ENCODE measurements around the gene DUSP22.
"Not testable (repeated sequence)": the region's sequence is repeated elsewhere in the genome, so short reads cannot be mapped to it uniquely, and the experiment has no call there.

DUSP22 gene

DNA sequence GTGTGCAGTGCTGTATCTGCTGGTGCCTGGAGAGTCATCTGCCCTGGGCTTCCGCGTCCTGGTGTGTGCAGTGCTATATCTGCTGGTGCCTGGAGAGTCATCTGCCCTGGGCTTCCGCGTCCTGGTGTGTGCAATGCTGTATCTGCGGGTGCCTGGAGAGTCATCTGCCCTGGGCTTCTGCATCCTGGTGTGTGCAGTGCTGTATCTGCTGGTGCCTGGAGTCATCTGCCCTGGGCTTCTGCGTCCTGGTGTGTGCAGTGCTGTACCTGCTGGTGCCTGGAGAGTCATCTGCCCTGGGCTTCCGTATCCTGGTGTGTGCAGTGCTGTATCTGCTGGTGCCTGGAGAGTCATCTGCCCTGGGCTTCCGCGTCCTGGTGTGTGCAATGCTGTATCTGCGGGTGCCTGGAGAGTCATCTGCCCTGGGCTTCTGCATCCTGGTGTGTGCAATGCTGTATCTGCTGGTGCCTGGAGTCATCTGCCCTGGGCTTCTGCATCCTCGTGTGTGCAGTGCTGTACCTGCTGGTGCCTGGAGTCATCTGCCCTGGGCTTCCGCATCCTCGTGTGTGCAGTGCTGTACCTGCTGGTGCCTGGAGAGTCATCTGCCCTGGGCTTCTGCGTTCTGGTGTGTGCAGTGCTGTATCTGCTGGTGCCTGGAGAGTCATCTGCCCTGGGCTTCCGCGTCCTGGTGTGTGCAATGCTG, 33.0 kb downstream of the DUSP22 start:
- not testable (repeated sequence) for DNase-seq

- DNase-seq: not testable (repeated sequence)
These were observed 33.8 kb downstream of the DUSP22 start for GRCh38 chr6:326066-326465.

- no peak for DNase-seq
These were observed 34.7 kb downstream of the DUSP22 start for GRCh38 chr6:326896-327537.

DNA sequence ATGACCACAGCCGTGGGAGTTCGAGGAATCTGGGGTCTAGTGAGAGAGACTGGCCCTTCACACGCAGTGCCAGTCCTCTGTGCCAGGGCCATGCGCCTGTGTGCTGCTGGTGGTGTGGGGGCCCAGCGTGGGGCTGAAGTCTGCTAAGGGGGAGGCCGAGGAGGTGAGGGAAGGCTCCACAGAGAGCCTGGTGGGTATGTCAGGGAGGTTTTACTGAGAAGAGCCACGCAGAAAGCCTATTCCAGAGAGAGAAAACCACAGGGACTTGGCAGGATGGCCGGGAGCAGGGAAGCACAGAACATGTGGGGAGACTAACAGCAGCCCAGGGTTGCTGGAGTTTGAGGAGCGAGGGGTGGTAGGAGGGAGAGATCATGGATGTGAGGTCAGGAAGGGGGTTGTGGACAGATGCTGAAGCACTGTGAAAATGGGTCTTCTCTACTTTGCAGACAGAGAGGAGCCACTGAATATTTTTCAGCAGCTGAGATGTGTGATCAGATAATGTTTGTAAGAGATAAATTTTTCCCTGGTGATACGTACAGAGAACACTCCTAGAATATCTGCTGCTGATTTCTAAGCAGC, 35.3 kb downstream of the DUSP22 start:
- no peak for DNase-seq

GRCh38 chr6:328136-328670, 35.9 kb downstream of the DUSP22 start:
- no peak for DNase-seq

DNA sequence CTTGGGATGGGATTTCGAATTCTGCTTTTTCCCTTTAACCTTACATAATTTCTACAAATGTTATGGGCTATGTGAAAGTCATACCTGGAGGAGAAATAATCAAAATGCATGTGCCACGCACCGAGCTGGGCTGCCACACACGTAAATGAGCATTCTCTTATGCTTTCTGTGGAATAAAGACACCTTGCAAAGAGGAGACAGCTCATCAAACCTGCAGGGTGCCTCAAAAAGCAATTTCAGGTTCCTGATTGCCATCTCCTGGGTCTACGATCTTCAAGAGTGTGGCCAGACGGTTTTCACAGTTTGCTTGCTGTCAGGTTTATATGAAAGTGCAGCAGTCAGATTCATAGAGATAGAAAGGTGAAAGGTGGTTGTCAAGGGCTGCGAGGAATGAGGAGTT, 36.6 kb downstream of the DUSP22 start:
- DNase-seq: no peak

DNA sequence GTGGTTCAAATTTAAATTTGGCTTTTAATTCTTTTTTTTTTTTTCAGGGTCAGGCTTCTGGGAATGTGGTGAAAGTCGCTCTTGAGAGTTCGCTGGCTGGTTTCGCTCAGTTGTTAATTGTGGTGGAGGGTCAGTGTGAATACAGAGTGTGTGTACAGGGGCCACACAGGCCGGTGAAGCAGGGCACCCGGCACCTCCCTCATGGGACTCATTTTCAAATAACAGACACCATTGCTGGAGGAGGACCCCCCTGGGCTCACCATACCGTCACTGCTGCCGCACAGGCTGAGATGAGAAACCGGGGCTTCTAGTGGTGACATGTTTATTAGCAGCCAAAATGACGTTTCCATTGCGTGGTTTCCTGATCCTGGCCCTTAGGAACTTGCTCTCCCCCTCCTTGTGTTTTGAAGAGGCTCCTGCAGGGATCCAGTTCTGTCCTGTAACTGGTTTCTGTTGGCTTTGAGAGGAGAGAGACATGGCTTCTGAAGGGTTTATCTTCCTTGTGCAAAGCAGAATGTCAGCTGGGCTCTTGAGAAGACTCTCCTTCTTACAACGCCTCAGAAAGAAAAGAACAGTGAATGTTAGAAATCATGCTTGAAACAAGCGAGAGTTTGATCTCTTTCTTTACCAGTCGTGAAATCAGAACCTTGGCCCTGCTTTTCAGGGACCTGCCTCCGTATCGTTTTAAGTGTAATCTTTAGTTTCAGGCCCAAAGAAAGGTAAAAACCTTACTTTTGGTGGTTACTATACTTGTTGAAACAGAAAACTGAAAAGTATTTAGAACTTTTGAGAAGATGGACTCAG, 37.8 kb downstream of the DUSP22 start:
- no peak for DNase-seq

DNA sequence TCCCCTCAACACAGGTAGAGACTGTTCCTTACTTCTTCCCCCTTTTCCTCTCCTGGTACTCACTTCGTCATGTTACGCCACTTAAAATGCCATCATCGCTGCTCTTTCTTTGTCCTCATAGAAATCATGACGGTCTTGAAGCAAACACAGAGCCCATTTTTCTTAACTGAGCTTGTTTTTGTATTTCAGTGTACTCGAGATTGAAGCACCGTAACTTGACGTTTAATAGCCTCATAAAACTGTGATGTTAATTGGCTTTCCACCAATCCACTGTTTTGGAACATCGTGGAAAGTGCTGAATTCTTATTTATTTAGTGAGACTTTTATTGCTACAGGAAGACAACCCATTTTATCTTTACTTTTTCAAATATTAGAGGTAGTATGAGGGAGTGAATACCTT, 38.7 kb downstream of the DUSP22 start:
- DNase-seq: no peak

- no peak for DNase-seq
These were observed 39.6 kb downstream of the DUSP22 start for GRCh38 chr6:331622-332521.

DNA sequence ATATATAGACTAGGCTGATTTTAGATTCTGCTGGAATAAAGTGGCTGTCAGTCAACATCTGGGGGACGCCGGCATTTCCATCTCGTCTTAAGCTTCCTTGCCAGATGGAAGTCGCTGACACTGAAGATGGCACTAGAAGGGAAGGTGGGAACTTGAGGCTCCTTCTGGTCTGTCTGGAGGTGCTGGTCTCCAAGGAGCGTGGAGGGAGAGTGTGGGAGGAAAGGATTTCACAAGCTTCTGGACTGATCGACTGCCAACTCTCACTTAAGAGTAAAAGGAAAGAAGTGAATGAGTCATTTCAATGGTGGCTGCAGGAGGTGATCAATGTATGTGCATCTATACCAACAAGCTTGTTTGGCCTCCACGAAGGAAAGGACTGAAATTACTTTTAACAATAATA, 40.4 kb downstream of the DUSP22 start:
- DNase-seq: no peak

DNA sequence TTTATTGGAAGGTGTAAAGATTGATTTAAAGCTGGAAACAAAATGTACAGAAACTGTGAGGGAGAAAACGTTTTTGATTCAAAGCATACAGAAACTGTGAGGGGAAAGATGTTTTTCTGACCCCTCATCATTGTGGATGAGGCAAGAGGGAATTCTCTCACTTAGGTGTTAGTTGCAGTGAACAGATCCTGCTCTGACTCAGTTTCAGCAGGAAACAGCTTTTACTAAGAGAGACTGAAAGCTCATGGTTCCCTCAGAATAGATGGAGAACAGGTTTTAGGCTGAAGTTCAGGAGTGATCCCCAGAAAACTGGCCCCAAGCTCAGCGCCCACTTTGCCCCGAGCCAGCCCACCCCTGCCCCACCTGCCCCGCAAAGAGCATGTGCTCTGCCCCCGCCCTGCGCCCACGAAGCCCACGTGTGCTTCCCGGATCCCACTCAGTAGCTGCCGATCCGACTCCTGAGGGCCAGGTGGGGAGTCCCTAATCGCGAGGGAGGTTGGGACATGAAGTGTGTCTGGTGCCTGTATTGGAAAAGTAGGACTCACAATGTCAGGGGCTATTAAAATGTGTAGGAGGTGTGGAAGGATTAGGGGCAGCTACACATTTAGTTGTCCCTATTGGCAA, 41.2 kb downstream of the DUSP22 start:
- no peak for DNase-seq

DNA sequence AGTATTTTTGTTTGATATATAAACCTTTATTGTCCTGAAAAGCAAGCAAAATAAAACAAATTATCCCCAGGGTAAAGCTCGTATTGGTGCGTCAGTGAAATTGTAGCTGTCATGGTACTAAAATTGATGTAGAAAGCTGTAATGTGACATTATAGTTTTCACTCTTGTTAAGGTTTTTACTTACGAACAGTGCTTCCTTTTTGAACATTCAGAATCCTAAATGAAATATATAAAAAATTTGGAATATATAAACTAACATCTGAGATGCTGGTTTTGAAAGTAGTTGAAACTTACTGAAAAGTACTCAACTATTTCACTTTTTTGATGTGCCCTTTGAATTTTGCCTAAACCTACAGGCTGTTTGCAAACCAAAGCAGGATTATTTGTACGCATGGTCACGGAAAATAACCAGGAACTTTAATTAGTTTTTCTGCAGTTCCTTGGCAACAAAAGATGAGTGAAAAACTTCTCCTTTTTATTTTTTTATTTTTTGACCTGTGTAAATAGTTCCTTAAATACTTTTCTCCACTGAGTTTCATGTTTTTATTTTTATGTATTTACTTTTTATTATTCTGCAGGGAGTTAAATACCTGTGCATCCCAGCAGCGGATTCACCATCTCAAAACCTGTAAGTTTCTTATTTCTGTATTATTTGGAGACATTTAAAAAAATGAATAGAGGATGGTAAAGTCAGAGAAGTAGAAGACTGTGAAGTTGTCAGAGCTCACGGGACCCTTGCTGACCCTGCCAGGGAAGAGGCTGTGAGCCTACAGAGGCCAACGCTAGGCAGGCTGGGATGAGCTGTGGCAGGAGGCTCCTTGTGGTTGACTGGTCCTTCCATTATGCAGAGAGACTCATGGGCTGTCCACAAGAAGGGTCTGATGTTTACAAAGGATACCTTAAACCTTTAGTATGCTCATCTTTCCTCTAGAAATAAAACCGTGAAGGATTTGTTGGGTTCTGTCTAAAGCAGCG, 42.5 kb downstream of the DUSP22 start:
- no peak for DNase-seq

GRCh38 chr6:335572-335971, 43.3 kb downstream of the DUSP22 start:
- no peak for DNase-seq

GRCh38 chr6:336159-337114, 44.1 kb downstream of the DUSP22 start:
- DNase-seq: peak; percentile 25

GRCh38 chr6:337805-338368, 45.6 kb downstream of the DUSP22 start:
- no peak for DNase-seq

DNA sequence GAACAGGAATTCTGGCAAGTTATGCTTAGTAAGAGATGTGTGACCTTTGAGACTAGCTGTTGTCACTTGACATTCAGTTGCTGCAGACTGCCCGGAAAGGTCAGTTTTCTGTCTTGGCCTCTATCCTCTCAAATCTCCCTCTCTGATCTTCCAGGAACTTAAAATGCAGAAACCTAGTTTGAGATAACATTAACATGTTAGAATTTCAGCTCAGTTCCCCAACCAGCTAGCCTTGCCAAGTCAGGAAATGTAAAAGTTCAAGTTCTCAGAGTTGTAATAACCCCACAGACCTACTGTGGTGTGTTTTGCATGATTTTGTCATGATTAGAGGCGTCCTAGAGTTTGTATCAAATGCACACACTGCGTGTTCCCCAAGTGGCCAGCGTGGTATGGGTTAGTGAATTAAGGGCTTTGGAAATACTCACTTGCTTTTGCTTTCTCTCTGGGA, 46.6 kb downstream of the DUSP22 start:
- peak; percentile 5 for DNase-seq

DNA sequence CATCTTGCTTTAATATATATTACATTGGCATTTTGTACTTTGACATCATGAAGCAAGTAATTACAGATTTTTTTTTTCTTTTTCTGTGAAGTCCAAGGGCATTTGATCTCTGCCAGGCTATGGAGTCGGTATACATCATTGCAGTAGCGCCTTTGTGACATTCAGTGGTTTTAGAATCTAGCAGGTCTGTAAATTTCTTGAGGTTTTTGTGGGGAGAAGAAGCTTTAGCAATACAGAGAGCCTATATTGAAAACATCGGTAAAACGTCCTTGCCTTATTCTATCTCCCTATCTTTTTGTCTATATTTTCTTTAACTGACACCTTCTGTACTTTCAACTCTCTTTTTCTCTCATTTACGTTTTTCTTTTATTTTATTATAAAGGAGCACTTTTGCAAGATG, 47.2 kb downstream of the DUSP22 start:
- DNase-seq: no peak

GRCh38 chr6:340186-340955, 48.1 kb downstream of the DUSP22 start:
- DNase-seq: no peak

Data from hematopoietic multipotent progenitor cell treated with erythropoietin and hydrocortisone succinate and interleukin-3 and kit ligand, for 8 days (in vitro differentiated cells).